Vagina (tissue), 2 donors: ENCODE results near the gene TCF21.
A peak's percentile ranks its signal among the peaks of the same experiment; 100 is the strongest.

ENCODE experiments used
- CTCF ChIP-seq, 3 experiments: fragments of 450-650 bp in 2 of 3; fragments of 200-600 bp in 1 of 3; sonication (generic) in 1 of 3; IDR thresholded peaks; one replicate each; pipeline ENCODE4 v1.5.1; 2017 to 2019; ENCODE audit warnings: antibody characterized with exemption in 3 of 3, mild to moderate bottlenecking in 2 of 3, moderate library complexity in 2 of 3
- POLR2A ChIP-seq, 2 donors: fragments of 450-650 bp; IDR thresholded peaks; one replicate each; pipeline ENCODE4 v1.6.1; 2017; ENCODE audit warnings: antibody characterized with exemption in 2 of 2, mild to moderate bottlenecking in 2 of 2, moderate library complexity in 2 of 2
- POLR2AphosphoS5 ChIP-seq, 2 donors: sonication (generic); formaldehyde crosslinking; IDR thresholded peaks; one replicate each; pipeline ENCODE4 v1.9.0; 2017; ENCODE audit warnings: antibody characterized with exemption in 2 of 2, mild to moderate bottlenecking in 2 of 2, low read depth in 1 of 2; ENCODE audit not compliant: insufficient read depth in 1 of 2

DNA sequence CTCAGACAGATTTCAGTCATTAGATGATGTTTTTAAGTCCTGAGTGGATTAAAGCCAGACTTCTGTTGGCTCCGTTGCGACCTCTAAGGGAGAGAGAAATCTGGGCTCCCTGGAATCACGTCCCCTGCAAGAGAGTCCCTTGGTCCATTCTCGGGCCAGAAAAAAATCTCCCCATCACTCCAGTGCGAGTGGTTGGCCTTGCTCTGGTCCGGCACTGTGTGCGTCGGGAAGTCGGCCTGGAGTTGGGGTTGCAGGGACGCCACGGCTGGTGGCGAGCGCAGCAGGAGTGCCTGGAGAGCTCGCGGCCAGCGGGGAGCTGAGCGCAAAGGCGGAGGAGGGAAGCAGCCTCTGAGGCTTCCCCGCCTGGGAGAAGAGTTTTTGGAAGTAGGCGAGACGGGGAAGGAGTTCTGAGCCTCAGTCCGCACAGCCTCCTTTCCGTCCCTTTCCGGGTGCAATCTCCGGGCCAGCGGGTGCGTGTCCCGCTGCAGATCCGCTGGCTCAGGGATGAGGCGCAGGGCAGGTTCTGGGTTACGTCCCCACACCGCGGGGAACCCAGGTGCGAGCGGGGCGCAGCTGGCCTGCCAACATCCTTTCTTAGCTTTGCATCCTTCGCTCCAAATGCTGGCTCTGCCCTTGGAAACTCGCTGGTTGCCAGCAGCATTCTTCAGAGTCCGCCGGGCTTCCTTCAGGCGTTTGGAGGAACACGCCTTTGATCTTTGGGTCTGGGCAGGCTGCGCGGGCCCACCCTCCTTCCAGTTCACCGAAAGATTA is 6.8 kb downstream of the TCF21 start:
- TF ChIP-seq CTCF (IDR thresholded peaks at IDR 0.05), result no peak
- TF ChIP-seq POLR2A (IDR thresholded peaks at IDR 0.05), result no peak
- peak in 1 of 2 donors; percentile 53 for TF ChIP-seq POLR2AphosphoS5 (IDR thresholded peaks at IDR 0.05; ENCODE audit: insufficient read depth in 1 of 2, low read depth in 1 of 2)
